ENCODE results near the gene CC2D1A. TPM values are rescaled to one million over a fixed set of nuclear protein-coding genes. Genes with fewer than 3 reads are reported as not detected.

CC2D1A gene
- total and polyA plus RNA-seq, 4 donors = 7.4 to 12.0 (median 9.9) TPM

GRCh38 chr19:13892870-13893269 is 13.1 kb upstream of the CC2D1A start:
- WGBS = 82% methylated on average over 9 of the region's 9 CpGs
- no peak overlapping the region for H3K27ac ChIP-seq (ENCODE audit: low read depth in 1 of 2, low read length in 2 of 2)
- DNase-seq (ENCODE audit: low spot score) = no peak
- H3K9me3 ChIP-seq (ENCODE audit: control insufficient read depth in 4 of 4, low read length in 3 of 4) = no peaks in the 10 kb centered on the region
- no peak overlapping the region for H3K4me3 ChIP-seq (ENCODE audit: low read depth in 1 of 3, low read length in 3 of 3)
- no peaks in the 10 kb centered on the region for H3K4me1 ChIP-seq (ENCODE audit: control insufficient read depth in 4 of 4, insufficient read depth in 4 of 4, low read length in 3 of 4)
- TF ChIP-seq, protein P1, sequence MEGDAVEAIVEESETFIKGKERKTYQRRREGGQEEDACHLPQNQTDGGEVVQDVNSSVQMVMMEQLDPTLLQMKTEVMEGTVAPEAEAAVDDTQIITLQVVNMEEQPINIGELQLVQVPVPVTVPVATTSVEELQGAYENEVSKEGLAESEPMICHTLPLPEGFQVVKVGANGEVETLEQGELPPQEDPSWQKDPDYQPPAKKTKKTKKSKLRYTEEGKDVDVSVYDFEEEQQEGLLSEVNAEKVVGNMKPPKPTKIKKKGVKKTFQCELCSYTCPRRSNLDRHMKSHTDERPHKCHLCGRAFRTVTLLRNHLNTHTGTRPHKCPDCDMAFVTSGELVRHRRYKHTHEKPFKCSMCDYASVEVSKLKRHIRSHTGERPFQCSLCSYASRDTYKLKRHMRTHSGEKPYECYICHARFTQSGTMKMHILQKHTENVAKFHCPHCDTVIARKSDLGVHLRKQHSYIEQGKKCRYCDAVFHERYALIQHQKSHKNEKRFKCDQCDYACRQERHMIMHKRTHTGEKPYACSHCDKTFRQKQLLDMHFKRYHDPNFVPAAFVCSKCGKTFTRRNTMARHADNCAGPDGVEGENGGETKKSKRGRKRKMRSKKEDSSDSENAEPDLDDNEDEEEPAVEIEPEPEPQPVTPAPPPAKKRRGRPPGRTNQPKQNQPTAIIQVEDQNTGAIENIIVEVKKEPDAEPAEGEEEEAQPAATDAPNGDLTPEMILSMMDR (IDR thresholded peaks at IDR 0.05; ENCODE audit: low read depth, low read length, missing input control) = no peak
- TF ChIP-seq RAD21 (IDR thresholded peaks at IDR 0.05) = no peak
- TF ChIP-seq FOXA2 (IDR thresholded peaks at IDR 0.05) = no peak
- no peak for TF ChIP-seq NR2F2 (IDR thresholded peaks at IDR 0.05)
- no peak for TF ChIP-seq YY1 (IDR thresholded peaks at IDR 0.05)
- TF ChIP-seq, protein P2, sequence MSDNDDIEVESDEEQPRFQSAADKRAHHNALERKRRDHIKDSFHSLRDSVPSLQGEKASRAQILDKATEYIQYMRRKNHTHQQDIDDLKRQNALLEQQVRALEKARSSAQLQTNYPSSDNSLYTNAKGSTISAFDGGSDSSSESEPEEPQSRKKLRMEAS (IDR thresholded peaks at IDR 0.05) = no peak
- TF ChIP-seq HNF4G (IDR thresholded peaks at IDR 0.05) = no peak
- no peak for TF ChIP-seq TAF1 (conservative IDR thresholded peaks at IDR 0.05)
- no peak for TF ChIP-seq FOXA1 (IDR thresholded peaks at IDR 0.05)
- no peak for TF ChIP-seq SP1 (IDR thresholded peaks at IDR 0.05)
- TF ChIP-seq RXRA (IDR thresholded peaks at IDR 0.05) = no peak
- no peak for TF ChIP-seq ZBTB33 (IDR thresholded peaks at IDR 0.05)
- TF ChIP-seq, protein P3, sequence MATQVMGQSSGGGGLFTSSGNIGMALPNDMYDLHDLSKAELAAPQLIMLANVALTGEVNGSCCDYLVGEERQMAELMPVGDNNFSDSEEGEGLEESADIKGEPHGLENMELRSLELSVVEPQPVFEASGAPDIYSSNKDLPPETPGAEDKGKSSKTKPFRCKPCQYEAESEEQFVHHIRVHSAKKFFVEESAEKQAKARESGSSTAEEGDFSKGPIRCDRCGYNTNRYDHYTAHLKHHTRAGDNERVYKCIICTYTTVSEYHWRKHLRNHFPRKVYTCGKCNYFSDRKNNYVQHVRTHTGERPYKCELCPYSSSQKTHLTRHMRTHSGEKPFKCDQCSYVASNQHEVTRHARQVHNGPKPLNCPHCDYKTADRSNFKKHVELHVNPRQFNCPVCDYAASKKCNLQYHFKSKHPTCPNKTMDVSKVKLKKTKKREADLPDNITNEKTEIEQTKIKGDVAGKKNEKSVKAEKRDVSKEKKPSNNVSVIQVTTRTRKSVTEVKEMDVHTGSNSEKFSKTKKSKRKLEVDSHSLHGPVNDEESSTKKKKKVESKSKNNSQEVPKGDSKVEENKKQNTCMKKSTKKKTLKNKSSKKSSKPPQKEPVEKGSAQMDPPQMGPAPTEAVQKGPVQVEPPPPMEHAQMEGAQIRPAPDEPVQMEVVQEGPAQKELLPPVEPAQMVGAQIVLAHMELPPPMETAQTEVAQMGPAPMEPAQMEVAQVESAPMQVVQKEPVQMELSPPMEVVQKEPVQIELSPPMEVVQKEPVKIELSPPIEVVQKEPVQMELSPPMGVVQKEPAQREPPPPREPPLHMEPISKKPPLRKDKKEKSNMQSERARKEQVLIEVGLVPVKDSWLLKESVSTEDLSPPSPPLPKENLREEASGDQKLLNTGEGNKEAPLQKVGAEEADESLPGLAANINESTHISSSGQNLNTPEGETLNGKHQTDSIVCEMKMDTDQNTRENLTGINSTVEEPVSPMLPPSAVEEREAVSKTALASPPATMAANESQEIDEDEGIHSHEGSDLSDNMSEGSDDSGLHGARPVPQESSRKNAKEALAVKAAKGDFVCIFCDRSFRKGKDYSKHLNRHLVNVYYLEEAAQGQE (IDR thresholded peaks at IDR 0.05) = no peak
- TF ChIP-seq GABPA (IDR thresholded peaks at IDR 0.05 in 1 of 2, conservative IDR thresholded peaks at IDR 0.05 in 1 of 2) = no peak
- TF ChIP-seq, protein P4, sequence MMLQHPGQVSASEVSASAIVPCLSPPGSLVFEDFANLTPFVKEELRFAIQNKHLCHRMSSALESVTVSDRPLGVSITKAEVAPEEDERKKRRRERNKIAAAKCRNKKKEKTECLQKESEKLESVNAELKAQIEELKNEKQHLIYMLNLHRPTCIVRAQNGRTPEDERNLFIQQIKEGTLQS (IDR thresholded peaks at IDR 0.05) = no peak
- TF ChIP-seq JUND (IDR thresholded peaks at IDR 0.05) = no peak
- no peak for TF ChIP-seq HNF4A (conservative IDR thresholded peaks at IDR 0.05)
- no peak for TF ChIP-seq EGR1 (IDR thresholded peaks at IDR 0.05; ENCODE audit: low read depth in 2 of 2)
- H3K27me3 ChIP-seq (ENCODE audit: control insufficient read depth in 4 of 4, insufficient read depth in 4 of 4, low read length in 3 of 4) = no peaks in the 10 kb centered on the region
- no peak overlapping the region for H3K9ac ChIP-seq (ENCODE audit: low read depth in 1 of 2, low read length in 2 of 2)
- no peaks in the 10 kb centered on the region for H3K36me3 ChIP-seq (ENCODE audit: control insufficient read depth in 4 of 4, insufficient read depth in 3 of 4, low read depth in 1 of 4, low read length in 3 of 4)

All from liver (tissue), 9 donors.